DOHH2 (cell line): ENCODE measurements around the gene APBB3.

Experiments used
- H3F3A ChIP-seq: fragments of 200-600 bp; sonication (generic), shearing (Covaris generic); 2 replicates; pipeline ENCODE4 v1.6.0; 2016; ENCODE audit warnings: antibody characterized with exemption, mild to moderate bottlenecking; ENCODE audit not compliant: control insufficient read depth, insufficient read depth
- H3K27ac ChIP-seq: fragments of 200-600 bp; sonication (generic); 2 replicates; pipeline ENCODE4 v1.5.1; 2014; ENCODE audit warnings: low read depth, mild to moderate bottlenecking, low read length, moderate library complexity
- H3K27me3 ChIP-seq: fragments of 200-600 bp; sonication (generic); 2 replicates; pipeline ENCODE4 v1.6.1; 2014; ENCODE audit warnings: mild to moderate bottlenecking, low read length, mixed read lengths; ENCODE audit not compliant: control insufficient read depth
- H3K36me3 ChIP-seq: fragments of 200-600 bp; sonication (generic); 2 replicates; pipeline ENCODE4 v1.6.1; 2014; ENCODE audit warnings: mild to moderate bottlenecking, low read length, moderate library complexity, mixed read lengths; ENCODE audit not compliant: control insufficient read depth
- H3K4me1 ChIP-seq: fragments of 200-600 bp; sonication (generic); 2 replicates; pipeline ENCODE4 v1.6.1; 2014; ENCODE audit warnings: mild to moderate bottlenecking, low read length, mixed read lengths; ENCODE audit not compliant: control insufficient read depth
- H3K4me2 ChIP-seq: fragments of 200-600 bp; sonication (generic); 2 replicates; pipeline ENCODE4 v1.6.0; 2014; ENCODE audit warnings: mild to moderate bottlenecking, low read length, moderate library complexity
- H3K4me3 ChIP-seq: fragments of 200-600 bp; sonication (generic); 2 replicates; pipeline ENCODE4 v1.5.1; 2014; ENCODE audit warnings: mild to moderate bottlenecking, low read length, mixed read lengths
- H3K79me2 ChIP-seq: fragments of 200-600 bp; sonication (generic); 2 replicates; pipeline ENCODE4 v1.6.1; 2014; ENCODE audit warnings: mild to moderate bottlenecking, low read length, mixed read lengths; ENCODE audit not compliant: control insufficient read depth
- H3K9me2 ChIP-seq: fragments of 200-600 bp; sonication (generic); replicated peaks from 2 replicates; pipeline ENCODE4 v1.6.1; 2014; ENCODE audit warnings: mild to moderate bottlenecking, low read length, mixed read lengths; ENCODE audit not compliant: control insufficient read depth
- H3K9me3 ChIP-seq: fragments of 200-600 bp; sonication (generic); 2 replicates; pipeline ENCODE4 v1.6.1; 2014; ENCODE audit warnings: antibody characterized with exemption, low read length, mixed read lengths; ENCODE audit not compliant: control insufficient read depth, insufficient read depth
- H4K20me1 ChIP-seq: fragments of 200-600 bp; sonication (generic); 2 replicates; pipeline ENCODE4 v1.6.0; 2014; ENCODE audit warnings: low read depth, mild to moderate bottlenecking, antibody characterized with exemption, low read length, moderate library complexity; ENCODE audit not compliant: control insufficient read depth, insufficient read depth
- EZH2phosphoT487 ChIP-seq: fragments of 200-600 bp; sonication (generic); IDR thresholded peaks from 2 replicates; pipeline ENCODE4 v1.6.1; 2017; ENCODE audit warnings: borderline replicate concordance, mild to moderate bottlenecking, antibody characterized with exemption, low read length, moderate library complexity, mixed read lengths
- TF ChIP-seq, protein P1 (sequence below): fragments of 200-600 bp; sonication (generic); IDR thresholded peaks from one replicate; pipeline ENCODE4 v1.5.1; 2014; ENCODE audit warnings: antibody characterized with exemption, mild to moderate bottlenecking, low read depth, low read length; ENCODE audit not compliant: poor library complexity, severe bottlenecking

Gene APBB3

DNA sequence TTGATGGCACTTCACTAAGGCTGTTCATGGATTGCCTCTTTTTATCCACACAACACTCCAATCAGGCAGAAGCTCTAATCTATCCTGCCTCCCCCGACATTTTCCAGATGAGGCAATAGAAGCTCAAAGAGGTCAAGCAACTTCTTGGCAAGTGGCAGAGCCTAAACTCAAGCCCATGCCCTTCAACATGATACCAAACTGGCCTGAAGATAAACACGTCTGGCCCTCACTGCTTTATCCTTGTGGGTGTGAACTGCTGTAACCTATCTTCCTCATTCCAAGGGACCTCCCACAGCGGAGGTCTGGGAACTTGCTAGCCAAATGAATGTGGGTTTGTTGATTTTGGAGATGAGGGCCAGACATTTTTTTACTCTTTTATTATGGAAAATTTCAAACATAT, 9.8 kb upstream of the APBB3 start:
- Histone ChIP-seq H3K4me1 (0 out of 2 replicates have a peak, but pooled peaks cover 2% of the 10 kb centered on the region), H3K27me3 (no peaks in the 10 kb centered on the region), H3K4me2 (no peak overlapping the region), H4K20me1 (no peaks in the 10 kb centered on the region), H3K9me2 (no peaks in the 10 kb centered on the region), H3K4me3 (no peak overlapping the region), H3K36me3 (peaks cover 4% of the 10 kb centered on the region), H3K79me2 (no peaks in the 10 kb centered on the region), H3F3A (no peaks in the 10 kb centered on the region), H3K9me3 (no peaks in the 10 kb centered on the region), H3K27ac (no peak overlapping the region)
- no peak for TF ChIP-seq EZH2phosphoT487
- TF ChIP-seq, protein P1, sequence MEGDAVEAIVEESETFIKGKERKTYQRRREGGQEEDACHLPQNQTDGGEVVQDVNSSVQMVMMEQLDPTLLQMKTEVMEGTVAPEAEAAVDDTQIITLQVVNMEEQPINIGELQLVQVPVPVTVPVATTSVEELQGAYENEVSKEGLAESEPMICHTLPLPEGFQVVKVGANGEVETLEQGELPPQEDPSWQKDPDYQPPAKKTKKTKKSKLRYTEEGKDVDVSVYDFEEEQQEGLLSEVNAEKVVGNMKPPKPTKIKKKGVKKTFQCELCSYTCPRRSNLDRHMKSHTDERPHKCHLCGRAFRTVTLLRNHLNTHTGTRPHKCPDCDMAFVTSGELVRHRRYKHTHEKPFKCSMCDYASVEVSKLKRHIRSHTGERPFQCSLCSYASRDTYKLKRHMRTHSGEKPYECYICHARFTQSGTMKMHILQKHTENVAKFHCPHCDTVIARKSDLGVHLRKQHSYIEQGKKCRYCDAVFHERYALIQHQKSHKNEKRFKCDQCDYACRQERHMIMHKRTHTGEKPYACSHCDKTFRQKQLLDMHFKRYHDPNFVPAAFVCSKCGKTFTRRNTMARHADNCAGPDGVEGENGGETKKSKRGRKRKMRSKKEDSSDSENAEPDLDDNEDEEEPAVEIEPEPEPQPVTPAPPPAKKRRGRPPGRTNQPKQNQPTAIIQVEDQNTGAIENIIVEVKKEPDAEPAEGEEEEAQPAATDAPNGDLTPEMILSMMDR, result no peak

DNA sequence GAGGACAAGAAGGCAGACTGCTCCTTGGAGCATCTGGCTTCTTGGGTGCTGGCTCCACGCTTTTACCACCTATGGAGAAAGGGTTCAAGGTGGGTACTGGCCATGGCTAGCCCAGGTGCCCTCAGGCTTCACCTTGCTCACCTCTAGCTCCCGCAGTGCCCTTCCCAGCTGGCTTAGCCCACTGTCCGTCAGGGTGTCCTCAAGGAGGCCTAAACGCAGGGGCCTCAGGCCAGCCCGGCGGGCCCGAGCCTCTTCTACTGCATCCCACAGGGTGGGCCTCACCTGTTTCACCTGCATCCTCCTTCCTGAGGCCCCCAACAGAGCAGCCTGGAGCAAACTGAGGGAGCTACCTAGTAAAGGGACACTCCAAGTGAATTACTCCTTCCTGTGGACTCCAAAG, 9.3 kb upstream of the APBB3 start:
- 0 out of 2 replicates have a peak, but pooled peaks cover 2% of the 10 kb centered on the region for H3K4me1 ChIP-seq
- H3K4me3 ChIP-seq, result no peak overlapping the region
- peaks cover 5% of the 10 kb centered on the region for H3K36me3 ChIP-seq
- H3F3A ChIP-seq, result no peaks in the 10 kb centered on the region
- H3K27me3 ChIP-seq, result no peaks in the 10 kb centered on the region
- no peaks in the 10 kb centered on the region for H3K9me3 ChIP-seq
- no peaks in the 10 kb centered on the region for H4K20me1 ChIP-seq
- H3K9me2 ChIP-seq, result no peaks in the 10 kb centered on the region
- H3K27ac ChIP-seq, result no peak overlapping the region
- TF ChIP-seq, protein P1, result no peak
- TF ChIP-seq EZH2phosphoT487, result no peak
- no peak overlapping the region for H3K4me2 ChIP-seq
- no peaks in the 10 kb centered on the region for H3K79me2 ChIP-seq

DNA sequence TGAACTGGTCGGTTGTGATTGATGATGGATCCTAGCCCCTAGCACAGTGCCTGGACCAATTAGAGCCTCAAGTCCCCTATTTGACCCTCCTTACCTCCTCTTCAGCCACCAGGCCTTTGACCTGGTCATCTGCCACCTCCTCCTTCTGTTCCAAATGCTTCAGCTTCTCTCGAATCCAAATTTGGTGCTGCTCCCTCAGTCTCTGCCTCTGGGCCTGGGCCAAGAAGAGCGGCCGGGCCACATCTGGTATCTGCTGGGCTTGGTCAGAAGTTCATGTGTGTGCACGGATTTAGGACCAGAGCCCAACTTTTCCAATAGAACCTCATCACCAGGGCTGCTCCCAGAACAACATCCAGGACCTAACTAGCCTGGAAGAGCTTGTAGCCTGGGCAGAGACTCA, 6.7 kb upstream of the APBB3 start:
- Histone ChIP-seq H3K36me3 (peaks cover 30% of the 10 kb centered on the region), H3K4me3 (no peak overlapping the region), H4K20me1 (no peaks in the 10 kb centered on the region), H3F3A (no peaks in the 10 kb centered on the region), H3K4me2 (no peak overlapping the region), H3K27ac (no peak overlapping the region), H3K9me2 (no peaks in the 10 kb centered on the region), H3K27me3 (no peaks in the 10 kb centered on the region), H3K4me1 (peaks cover 5% of the 10 kb centered on the region), H3K79me2 (peaks cover 10% of the 10 kb centered on the region), H3K9me3 (no peaks in the 10 kb centered on the region)
- TF ChIP-seq, protein P1, result no peak
- TF ChIP-seq EZH2phosphoT487, result no peak
